ENCODE measurements around the gene EIF3A.

GRCh38 chr10:119003572-119004289, 76.9 kb downstream of the EIF3A start:
- TF ChIP-seq CTCF (tag by site-specific recombination; IDR thresholded peaks at IDR 0.05) (no peak), ZNF610 (tag by site-specific recombination; IDR thresholded peaks at IDR 0.05; ENCODE audit: borderline replicate concordance) (no peak), ZNF571 (tag by site-specific recombination; IDR thresholded peaks at IDR 0.05) (no peak), ZNF449 (tag by site-specific recombination; IDR thresholded peaks at IDR 0.05) (no peak), PBX3 (CRISPR knock-in tag; IDR thresholded peaks at IDR 0.05) (no peak), OSR2 (tag by site-specific recombination; IDR thresholded peaks at IDR 0.05) (no peak), REST (tag by site-specific recombination; IDR thresholded peaks at IDR 0.05) (no peak)

Measured in HEK293 (cell line).